HK-2 (cell line): Measurements from ENCODE around the gene KXD1.
"Not testable (repeated sequence)": the region's sequence is repeated elsewhere in the genome, so short reads cannot be mapped to it uniquely, and the experiment has no call there.

Experiments used
- DNase-seq: peaks from one replicate; pipeline ENCODE4 v3.0.0-alpha.2; 2018; ENCODE audit not compliant: unreplicated experiment

Gene KXD1

GRCh38 chr19:18536475-18536874, 21.2 kb upstream of the KXD1 start:
- DNase-seq = no peak

- DNase-seq = no peak
Measured at GRCh38 chr19:18537431-18537830, 20.2 kb upstream of the KXD1 start.

- DNase-seq = no peak
Measured at GRCh38 chr19:18538115-18538514, 19.6 kb upstream of the KXD1 start.

DNA sequence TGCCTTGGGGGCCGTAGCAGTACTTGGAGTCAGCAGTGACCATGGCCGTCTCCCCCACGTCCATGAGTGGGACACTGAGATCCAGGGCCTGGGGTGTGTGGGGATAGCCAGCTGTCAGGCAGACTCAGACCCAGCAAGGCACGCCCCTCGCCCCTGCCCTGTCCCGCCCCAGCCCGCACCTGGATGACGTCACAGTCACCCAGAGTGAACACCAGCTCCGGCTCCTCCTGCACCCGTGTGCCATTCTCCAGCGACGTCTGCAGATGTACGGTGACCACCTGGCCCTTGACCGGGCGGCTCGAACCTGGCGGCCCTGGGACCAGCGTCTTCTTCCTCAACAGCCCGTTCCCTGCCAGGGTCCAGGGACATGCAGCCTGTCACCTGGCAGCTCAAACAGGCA, 18.3 kb upstream of the KXD1 start:
- DNase-seq = no peak

DNA sequence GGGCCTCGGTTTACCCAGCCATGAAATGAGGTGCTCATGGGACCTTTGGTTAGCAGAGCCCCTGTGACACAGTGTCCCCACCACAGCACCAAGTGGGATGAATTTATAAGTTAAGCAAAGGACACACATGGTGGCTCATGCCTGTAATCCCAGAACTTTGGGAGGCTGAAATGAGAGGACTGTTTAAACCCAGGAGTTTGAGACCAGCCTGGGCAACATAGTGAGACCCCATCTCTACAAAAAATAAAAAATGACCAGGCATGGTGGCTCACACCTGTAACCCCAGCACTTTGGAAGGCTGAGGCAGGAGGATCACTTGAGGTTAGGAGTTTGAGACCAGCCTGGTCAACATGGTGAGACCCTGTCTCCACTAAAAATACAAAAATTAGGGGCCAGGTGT, 17.5 kb upstream of the KXD1 start:
- not testable (repeated sequence) for DNase-seq

DNA sequence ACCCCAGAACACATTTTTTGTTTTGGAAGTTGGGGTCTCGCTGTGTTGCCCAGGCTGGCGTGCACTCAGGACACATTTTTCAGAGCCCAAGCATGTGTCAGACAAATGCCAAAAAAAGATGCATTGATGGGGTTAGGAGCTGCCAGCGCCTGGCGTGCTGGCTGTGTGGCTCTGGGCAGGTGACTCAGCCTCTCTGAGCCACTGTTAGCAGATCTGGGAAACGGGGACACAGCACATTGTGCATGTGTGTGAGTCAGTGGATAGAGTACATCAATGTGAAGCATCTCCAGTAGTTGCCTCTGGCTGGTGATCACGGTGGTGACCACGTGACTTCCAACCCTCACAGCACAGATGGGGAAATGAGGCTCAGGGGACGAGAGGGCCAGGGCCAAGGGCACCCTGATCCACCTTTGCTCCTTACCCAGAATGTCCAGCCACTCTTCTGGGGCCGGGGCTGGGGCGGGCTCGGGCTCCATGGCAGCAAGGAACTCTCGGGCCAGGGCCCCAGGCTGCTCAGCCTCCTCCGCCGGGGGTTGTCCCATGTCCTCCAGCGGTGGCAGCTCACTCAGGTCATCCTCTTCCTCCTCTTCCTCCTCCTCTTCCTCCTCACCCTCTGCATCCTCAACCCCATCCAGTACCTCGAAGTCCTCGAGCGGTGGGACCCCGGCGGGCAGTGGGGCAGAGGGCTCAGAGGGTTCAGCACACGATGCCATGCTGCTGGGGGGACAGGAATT, 16.2 kb upstream of the KXD1 start:
- no peak for DNase-seq

DNA sequence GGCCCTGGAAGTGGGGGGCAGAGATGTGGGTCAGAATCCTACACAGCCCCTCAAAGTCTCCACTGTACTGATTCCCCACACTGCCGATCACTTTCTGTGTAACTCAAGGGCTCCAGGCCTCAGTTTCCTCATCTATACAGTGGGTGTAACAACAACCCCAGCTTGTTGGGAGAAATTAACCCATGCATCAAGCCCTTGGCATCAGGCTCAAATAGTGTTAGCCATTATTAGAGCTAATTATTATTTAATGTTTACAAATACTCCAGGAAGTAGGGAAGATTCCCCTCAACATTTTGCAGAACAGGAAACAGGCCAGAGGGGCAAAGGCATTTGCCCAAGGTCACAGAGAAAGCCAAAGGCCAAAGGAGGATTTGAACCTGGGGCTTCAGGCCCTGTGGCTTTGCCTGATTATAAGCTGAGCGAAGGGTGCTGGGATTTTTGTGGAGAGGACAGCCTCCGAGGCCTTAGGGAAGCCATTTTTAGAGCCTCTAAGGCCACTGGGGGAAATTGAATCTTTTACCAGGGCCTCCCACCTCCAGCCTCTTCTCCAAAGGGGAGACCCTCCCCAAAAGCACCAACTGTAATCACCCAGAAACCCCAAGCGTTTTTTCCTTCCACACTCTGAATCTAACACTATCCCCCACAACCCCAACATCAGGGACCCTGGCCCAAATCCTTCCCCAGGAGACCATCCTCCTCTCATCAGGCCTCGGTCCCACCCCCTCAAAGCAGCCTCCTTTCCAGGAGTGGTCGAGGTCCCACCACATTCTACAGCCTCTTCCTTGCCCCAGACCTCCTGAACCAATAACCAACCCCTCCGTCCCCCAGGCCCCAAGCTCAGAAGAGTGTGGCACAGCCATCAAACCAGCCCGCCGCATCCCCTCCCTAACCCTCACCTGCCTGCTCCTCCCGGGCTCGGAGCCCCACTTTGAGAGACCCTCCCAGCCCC, 15.4 kb upstream of the KXD1 start:
- DNase-seq = no peak

DNA sequence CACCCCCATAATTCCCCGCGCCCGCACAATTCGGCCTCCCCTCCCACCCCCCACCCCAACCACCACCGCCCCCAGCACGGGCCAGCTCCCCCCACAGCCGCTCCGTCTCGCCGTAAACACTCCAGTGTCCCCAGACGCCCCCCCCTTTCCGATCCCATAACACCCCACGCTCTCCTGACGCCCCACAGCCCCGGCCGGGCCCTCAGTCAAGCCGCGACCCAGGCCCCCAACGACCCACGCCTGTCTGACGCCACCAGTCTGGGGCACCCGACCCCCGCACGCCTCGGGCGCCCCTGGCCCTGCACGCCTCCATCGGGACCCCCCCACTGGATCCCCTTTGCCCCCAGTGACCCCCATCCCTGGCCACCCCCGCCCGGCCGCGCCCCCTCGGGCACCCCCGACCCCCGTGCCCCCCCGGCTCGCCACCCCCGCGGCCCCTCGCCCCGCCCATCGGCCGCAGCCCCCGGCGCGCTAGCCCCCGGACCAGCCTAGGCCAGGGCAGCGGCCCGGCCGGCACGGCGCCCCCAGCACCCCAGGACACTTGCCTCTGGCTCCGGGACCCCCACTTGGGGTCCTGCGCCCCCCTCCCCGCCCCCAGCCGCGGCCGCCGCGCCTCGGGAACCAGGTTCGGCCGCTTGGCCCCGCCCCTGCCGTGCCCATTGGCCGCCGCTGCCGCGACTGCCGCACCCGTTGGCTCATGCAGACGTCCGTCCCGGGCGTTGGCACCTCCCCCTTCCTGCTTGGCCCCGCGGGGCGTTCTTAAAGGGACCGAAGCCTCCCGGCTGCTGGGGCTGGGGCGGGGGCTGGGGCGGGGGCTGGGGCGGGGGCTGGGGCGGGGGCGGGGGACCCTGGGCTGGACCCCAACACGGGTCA, 14.5 kb upstream of the KXD1 start, which contains the start of gene FKBP8:
TSS of gene FKBP8 (minus strand) at position 633 of the 873 bp plus-strand sequence. CDS start 1,603 bp downstream, outside the sequence.
- peak; percentile 89 for DNase-seq

GRCh38 chr19:18543814-18544475, 13.7 kb upstream of the KXD1 start:
- peak; percentile 62 for DNase-seq

DNA sequence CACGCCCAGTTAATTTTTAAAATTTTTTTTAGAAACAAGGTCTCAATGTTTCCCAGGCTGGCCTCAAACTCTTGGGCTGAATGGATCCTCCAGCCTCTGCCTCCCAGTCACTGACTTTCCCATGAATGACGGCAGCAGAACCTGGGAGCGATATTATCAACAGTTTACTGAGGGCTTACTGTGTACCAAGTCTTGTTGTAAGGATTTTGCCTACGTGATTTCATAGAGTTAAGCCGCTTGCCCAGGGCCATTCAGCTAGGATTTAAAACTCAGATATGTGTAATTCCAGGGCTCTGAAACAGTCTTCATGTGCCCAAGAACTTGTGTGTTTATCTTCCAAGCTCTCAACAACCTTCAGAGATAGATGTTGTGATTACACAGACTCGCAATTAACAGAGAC, 6.0 kb upstream of the KXD1 start:
- DNase-seq = no peak

- DNase-seq = no peak
Measured at GRCh38 chr19:18558202-18558555, 509 bp downstream of the KXD1 start.

DNA sequence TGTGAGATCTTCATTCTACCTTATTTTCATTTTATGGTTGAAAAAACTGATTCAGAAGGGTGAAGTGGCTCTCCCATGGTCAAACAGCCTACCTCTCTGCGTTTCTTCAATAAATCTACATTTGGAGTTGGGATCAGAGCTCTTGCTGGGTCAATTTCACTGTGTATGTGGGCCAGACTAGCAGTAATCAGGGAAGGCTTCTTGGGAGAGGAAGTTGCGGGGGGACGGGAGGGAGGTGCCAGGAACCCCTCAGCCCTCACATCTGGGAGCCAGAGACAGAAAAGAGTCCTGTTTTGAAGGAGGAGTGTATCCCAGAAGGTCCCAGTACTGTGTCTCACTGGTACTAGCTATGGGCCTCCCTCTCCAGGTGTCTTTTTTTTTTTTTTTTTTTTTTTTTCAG, 934 bp downstream of the KXD1 start:
- DNase-seq = no peak

DNA sequence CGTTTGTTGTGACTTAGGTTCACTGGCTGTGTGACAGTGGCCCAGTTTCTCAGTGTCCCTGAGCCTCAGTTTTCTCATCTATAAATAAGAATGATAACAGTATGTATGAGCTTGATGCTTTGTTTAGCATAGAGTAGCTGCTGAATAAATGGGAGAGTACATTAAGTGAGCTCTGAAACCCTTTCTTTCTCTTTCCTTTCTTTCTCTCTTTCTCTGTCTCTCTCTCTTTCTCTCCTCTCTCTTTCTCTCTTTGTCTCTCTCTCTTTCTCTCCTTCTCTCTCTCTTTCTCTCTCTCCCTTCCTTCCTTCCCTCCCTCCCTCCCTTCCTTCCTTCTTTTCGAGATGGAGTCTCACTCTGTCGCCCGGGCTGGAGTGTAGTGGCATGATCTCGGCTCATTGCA, 2.0 kb downstream of the KXD1 start:
- DNase-seq = no peak

- DNase-seq = no peak
Measured at GRCh38 chr19:18562086-18562485, 4.4 kb downstream of the KXD1 start.

GRCh38 chr19:18566953-18567352, 9.3 kb downstream of the KXD1 start:
- DNase-seq = no peak

DNA sequence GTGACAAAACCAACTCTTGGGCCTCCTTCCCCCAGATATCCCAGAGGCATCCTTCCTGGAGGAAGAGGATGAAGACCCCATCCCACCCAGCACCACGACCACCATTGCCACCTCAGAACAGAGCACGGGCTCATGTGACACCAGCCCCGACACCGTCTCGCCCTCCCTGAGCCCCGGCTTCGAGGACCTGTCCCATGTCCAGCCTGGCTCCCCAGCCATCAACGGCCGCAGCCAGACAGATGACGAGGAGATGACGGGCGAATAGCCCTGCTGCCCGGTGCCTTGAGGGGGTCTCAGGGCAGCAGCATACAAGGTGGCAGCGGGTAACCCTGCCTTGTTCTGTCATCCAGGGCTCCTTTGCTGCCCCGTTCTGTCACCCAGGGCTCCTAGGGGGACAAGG, 10.7 kb downstream of the KXD1 start:
- no peak for DNase-seq

DNA sequence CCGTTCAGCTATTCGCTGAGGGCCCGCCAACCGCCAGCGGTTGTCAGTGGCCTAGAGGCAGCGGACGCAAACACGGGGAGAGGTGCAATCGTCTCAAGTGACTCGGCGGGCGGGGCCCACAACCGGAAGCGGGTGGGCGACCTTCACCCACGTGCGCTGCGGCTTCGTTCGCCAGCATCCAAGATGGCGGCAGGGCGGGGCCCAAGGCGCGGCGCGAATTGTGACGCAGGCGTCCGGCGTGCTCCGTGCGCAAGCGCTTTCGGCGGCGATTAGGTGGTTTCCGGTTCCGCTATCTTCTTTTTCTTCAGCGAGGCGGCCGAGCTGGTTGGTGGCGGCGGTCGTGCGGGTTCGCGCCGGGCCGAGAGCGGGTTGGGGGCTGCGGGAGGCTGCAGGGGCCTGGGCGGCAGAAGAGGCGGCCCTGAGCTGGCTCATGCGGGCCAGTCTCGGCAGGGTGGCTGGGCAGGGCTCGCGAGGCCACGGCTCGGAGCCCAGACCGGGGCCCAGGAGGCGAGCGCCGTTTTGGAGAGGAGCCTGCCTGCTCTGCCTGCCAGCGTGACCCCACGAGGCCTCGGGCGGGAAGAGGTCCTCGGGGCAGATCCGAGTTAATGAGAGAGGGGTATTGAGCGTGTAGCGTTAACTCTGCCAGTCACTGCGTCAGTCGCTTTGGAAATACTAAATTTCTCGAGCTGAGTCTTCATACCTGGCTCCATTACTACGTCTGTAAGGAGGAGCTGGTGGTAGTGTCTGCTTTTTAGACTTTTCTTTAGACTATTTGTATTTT, 14.1 kb downstream of the KXD1 start, which contains the start of gene UBA52:
TSS of gene UBA52 (plus strand) at position 294 of the 781 bp plus-strand sequence. CDS start 1,444 bp downstream, outside the sequence.
- DNase-seq = peak; percentile 99

- no peak for DNase-seq
Measured at GRCh38 chr19:18574691-18575291, 17.1 kb downstream of the KXD1 start.

- DNase-seq = no peak
Measured at GRCh38 chr19:18576383-18576782, 18.7 kb downstream of the KXD1 start.

GRCh38 chr19:18577365-18577914, 19.8 kb downstream of the KXD1 start:
- DNase-seq = no peak
